Stimulated activated CD8-positive, alpha-beta memory T cell treated with anti-CD3 and anti-CD28 coated beads, Interleukin-4, amount 100 ng/mL, for 48 hours (primary cell): ENCODE measurements around the gene KIF6.
A peak's percentile ranks its signal among the peaks of the same experiment; 100 is the strongest.
"Not testable (repeated sequence)": the region's sequence is repeated elsewhere in the genome, so short reads cannot be mapped to it uniquely, and the experiment has no call there.

Source experiments
- DNase-seq: peaks from one replicate; pipeline ENCODE4 v3.0.0-alpha.2; 2020

The KIF6 gene

DNA sequence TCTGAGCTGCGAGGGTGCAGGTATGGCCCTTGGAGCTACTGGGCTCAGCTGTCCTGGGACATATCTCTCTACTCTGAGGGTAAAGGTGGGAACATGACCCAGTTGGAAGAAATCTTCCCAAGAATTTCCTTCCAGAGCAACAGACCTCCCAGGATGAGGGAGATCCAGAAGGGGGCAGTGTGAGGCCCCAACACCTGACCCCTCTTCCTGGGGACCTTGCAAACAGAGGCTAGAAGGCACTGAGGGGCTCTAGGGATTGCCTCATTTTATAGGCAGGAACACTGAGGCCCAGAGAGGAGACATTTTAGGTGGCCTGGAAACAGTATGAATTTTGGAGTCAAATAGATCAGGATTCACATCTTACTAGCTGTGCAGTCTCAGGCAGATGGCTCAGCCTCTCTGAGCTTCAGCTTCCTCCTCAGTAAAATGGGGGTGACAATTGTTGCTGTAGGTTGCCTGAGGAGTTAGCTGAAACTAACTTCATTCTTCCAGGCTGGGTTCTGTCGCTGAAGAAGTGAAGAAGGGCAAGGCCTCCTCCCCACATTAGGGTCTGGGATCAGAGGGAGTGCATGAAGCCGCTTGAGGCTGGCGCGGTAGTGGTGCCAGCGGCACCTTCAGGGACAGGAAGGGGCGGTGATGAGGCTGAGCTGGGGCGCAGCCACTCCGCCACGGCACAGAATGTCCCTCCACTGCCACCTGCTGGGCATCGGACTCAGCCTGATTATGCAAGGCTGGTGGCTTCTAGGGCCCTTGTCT is 422.4 kb downstream of the KIF6 start:
- peak; percentile 96 for DNase-seq

DNA sequence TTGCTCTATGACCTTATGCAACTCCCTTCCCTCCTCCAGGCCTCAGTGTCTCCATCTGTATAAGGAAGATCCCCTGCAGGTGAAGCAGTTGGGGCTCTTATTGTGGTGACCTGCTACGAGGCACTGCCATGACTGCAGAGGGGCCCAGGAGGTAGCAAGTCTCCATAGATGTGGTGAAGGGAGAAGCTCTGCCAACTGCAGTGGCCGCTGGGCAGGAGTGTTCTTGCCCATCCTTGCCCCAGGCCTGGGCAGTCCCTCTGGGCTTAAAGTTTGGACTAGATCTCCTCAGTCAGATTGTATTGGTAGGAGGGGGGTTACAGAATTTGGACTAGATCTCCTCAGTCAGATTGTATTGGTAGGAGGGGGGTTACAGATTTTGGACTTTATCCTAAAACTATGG is 423.2 kb downstream of the KIF6 start:
- no peak for DNase-seq

DNA sequence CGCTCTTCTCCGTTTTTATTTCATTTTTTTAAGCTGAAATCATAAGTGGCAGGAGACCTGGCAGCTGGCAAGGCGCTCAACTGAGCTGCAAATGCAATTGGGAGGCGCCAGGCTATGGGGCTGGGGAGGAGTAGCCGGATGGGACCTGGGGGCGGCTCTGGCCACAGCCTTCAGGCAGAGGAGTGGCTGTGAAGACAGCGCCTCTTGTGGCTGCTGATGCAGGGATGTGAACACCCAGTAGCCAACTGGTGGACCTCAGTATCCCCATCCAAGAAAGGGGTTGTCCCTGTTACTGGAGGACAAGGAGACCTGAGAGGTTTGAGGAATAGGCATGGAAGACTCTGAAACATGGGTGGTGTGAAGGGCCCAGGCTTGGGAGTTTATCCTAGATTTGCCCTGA is 423.6 kb downstream of the KIF6 start:
- no peak for DNase-seq

DNA sequence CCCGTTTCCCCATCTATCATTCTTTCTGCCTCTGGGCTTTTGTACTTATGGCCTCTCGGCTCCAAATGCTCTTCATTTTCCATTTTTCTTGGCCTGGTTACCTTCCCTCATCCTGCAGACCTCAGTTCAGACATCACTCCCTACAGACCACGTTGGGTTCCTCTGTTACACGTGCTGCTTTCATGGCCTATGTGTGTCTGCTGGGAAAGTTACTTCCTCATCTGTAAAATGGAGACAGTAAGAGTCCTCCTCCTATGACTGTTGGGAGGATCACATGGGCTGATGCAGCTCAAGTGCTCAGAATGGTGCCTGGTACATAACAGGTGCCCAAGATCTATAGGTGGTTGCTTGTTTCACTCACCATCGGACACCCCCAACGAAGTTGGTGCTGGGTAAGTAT is 424.5 kb downstream of the KIF6 start:
- no peak for DNase-seq

DNA sequence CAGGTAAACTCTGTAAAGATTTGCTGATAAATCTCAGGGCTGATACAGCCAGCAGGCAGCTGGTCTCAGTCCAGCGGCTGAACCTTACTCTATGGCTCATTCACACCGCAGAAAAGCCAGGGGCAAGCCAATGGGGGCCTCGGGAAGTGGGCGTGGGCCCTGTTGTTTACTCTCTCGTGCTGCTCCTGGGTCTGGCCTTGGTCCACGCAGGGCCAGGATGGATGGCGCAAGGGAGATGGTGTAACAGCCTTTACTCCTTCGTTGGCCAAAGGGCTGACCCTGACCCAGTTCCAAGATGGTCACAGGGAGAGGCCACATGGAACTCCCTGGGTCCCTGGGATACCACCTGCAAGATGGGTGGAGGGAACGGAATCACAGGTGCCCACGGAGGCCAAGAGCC is 427.1 kb downstream of the KIF6 start:
- no peak for DNase-seq

DNA sequence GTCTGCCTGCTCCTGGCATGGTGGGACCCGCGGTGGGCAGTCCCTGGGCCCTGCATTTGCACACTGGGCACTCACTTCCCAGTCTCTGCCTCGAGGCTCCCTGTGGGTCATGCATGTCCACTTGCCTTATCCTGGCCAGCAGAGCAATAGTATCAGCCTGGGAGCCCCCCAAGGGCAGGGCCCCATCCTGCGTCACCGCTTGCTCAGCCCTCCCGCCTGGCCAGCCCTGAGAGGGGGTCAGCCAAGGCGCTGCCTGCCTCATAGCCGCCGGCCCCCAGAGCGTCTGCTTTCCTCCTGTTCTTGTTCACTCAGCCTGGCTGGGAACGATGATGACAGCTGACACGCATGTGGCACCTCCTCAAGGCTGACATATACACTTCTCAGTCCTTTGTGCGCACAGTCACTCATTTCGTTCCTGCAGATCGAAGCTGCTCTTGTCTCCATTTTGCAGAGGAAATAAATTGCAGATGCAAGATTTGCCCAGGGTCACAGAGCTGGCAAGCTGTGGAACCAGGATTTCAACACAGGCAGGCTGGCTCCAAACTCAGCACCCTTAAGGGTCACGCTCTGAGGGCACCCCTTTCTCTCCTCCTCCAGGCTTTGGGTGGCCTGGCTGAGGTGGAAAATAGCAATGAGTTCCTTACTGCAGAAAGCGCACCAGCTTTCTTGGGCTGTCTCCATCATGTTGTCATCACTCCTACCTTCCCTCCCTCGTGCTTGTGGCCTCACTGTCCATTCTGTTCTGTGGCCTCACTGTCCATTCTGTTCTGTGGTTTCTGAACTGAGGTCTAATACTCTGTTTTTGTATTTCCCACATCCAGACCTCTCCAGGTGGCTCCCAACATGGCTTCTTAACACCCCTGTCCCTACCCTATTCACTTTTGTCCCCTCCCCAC is 428.2 kb downstream of the KIF6 start:
- no peak for DNase-seq

DNA sequence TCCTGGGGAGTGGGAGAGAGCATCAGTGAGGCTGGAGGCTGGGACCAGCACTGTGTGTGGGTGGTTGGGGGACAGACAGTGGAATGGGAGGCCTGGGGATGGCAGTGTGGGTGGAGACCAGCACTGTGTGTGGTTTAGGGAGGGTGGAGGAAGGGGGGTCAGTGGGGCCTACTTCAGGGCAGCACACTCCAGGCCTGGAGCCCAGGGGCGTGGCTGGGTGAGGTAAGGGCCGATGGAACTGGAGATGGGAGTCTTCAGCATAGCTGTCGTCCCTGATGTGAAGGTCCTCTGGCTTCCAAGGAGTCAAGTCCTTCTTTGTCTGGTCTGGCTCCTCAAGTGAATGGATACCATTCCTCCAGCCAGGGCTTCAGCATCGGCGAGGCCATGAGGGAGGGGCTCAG is 429.6 kb downstream of the KIF6 start:
- no peak for DNase-seq

DNA sequence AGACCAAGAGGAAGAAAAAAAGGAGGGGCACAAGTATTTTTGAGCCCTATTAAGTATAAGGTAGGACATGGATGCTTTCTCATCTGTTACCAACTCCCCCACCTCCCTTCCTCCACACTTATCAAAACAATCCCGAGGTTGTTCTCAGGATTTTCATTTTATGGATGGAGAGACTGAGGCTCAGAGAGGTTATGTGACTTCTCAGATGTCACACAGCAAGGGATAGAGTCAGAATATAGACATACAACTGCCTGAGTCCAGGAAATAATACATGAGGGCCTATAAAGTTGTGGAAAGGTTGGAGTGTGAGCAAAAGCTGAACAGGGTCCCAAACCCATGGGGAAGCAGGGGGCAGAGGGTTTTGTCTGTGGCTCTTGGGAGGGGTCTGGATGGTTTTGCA is 430.3 kb downstream of the KIF6 start:
- no peak for DNase-seq

DNA sequence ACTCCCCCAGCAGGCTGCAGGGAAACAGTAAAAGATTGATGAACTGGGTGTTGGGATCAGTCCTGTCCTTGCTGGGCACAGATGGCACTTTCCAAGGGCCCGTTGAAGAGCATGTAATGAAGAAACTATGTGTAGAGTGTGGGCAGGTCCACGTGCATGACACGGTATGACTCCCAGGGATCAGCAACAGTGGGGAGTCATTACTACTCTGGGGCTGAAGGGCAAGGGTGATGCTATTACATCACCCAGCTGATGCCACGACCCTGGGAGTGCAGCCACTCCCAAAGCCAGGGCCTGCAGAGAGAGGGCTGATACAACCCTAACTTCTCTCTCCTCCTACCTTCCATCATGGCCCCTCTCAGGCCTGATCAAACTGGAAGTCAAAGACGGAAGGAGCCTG is 431.1 kb downstream of the KIF6 start:
- DNase-seq: no peak

DNA sequence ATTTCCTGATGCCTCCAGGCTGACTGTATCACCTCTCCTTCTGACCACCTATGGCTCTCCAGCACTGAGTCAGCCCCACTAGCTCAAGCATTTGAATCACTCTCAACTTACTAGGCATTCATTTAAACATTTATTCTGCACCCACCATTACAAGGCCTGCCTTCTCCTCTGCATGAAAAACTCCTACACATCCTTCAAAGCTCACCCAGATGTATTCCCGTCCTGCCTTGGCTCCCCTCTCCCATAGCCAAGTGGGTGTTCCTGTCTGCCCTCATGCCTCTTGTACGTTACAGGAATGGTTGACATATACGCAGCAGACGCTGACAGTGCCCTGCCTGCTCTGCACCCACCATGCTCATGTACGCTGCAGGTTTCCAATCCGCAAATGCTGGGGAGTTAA is 432.6 kb downstream of the KIF6 start:
- DNase-seq: no peak

DNA sequence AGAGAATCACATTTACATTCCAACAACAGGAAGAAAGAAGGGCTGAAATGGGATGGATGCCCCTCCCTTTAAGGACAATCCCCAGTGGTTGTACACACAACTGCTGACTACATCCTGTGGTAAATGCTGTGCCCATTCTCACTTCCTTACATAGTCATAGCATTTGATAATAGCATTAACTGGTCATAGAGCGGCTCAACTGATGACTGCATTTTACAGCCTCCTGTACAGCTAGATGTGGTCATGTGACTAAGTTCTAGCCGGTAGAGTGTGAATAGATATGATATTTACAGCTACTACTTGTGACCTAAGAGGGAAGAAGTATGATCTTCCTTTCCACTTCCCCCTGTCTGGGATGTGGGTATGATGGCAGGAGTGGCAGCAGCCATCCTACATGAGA is 435.7 kb downstream of the KIF6 start:
- DNase-seq: no peak

DNA sequence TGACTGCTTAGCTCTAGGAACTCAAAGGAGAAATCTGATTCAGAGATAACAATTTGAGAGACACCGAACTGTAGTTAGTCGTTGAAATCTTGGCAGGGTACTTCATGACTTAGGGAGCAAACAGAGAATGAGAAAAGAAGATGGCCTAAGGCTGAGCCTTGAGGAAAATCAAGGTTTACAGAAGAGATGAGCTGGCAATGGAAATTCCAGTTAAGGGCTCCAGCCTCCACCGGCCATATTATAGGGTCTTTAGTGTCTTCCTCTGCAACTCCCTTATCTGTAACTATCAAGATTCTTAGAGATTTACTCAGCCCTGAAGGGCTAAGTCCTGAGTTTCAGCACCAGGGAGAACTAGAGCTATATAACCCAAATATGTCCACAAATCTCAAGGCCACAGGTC is 437.6 kb downstream of the KIF6 start:
- no peak for DNase-seq

DNA sequence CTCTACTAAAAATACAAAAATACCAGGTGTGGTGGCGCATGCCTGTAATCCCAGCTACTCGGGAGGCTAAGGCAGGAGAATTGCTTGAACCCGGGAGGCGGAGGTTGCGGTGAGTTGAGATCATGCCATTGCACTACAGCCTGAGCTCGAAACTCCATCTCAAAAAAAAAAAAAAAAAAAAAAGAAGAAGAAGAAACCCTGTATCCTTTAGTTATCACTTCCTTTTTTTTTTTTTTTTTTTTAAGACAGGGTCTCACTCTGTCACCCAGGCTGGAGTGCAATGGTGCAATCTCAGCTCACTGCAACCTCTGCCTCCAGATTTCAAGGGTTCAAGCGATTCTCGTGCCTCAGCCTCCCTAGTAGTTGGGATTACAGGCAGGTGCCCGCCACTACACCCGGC is 438.6 kb downstream of the KIF6 start:
- not testable (repeated sequence) for DNase-seq

DNA sequence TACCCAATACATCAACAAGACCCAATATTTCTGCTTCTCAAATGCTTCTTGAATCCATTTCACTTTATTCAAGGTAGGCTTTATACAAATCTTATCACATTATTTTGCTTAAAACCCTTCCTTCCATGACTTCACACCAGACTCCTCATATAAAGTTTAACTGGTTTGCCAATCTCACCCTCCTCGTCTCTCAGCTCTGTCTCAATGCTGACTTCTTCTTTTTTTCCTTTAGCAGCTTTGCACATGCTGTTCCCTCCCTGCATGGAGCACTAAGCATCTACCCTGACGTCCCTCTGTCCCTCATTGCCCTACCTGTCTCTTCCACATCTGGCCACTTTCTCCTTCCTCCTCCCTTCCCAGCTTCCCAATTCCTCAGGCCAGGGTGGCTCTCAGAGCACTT is 442.4 kb downstream of the KIF6 start:
- DNase-seq: no peak

DNA sequence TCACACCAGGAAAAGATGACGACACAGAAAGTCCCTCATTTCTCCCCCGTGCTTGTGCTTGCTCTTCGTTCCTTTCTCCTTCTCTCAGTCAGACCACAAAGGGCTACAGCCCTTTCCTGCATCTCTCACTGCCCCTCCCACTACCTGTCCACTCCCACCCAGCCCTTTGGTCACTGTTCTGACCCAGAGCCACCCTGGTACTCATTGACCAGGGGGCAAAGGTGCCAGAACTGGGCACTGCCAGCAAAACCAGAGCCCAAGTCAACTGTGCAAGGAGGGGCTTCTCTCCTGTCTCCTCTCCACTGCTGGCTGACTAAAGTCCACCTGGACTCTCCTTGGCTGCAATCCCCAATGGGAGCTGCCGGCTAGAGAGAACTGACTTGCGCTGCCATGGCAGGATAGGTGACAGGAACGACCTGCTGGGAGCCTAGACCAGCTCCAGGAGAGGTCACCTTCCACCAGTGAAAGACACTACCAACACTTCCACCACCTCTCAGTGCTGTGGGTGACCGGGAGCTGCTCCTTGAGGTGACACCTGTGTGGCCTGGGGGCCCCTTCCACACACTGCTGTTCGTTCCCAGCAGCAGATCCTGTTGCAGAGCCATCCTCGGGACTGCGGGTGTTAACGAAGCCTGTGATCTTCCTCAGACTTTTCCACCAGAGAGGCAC is 443.8 kb downstream of the KIF6 start:
- DNase-seq: no peak

DNA sequence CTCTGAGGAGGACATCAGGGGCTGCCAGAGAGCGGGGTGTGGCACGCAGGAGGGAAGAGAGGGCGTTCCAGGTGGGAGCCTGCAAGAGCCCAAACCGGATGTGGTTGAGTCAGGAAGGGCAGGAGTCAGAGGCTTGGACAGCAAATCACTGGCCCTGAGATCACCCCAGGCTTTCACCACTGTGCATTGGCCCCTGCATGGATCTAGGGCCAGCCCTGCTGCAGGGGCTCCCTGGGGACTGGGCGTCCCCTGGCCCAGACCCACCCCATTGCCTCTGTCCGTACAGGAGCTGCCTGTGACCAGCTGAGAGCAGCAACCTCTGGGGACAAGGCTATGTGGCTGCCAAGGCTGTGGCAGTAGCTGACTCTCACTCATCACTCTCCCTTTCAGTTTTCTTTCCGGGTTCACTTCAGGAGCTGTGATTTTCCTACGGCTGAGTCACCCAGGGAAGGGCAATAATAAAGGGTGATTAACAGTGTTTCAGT is 444.9 kb downstream of the KIF6 start:
- no peak for DNase-seq
